K562 (cell line): ENCODE measurements around the gene C20orf141. TPM values are rescaled to one million over a fixed set of nuclear protein-coding genes. Genes with fewer than 3 reads are reported as not detected.

Source experiments
- ATAC-seq: fragments of 200-7000 bp; cut with Tn5 transposase; 3 replicates; pipeline ENCODE4 v1.9.1; 2020; ENCODE audit warnings: moderate library complexity
- BruUV-seq: library from RNA; stranded (reverse); fragments of 400-500 nt; replicated peaks from 2 replicates; lab custom pipeline; 2021; lab: Mats Ljungman, UMichigan
- CTCF ChIA-PET: fragments of 300-600 bp; formaldehyde crosslinking; extraction: SDS; loops from one replicate; lab custom pipeline; 2021; ENCODE audit warnings: low intra/inter-chr PET ratio; lab: Yijun Ruan, JAX
- POLR2A ChIA-PET: fragments of 300-600, 350-650 bp; sonication (Branson Sonifier 250); formaldehyde crosslinking; extraction: SDS; loops from one replicate; lab custom pipeline; 2021; ENCODE audit warnings: antibody characterized with exemption, inconsistent platforms; lab: Yijun Ruan, JAX
- DNase-seq, 4 experiments: peaks; one replicate each; pipeline versions ENCODE4 v3.0.0 to v3.0.0-alpha.2; 2011 to 2018; ENCODE audit warnings: low spot score in 3 of 4, mixed read lengths in 3 of 4; ENCODE audit errors: extremely low read depth in 1 of 4
- FAIRE-seq: peaks from 2 replicates; lab custom pipeline; 2011; peaks lifted over from hg19 to GRCh38; lab: Jason Lieb, UNC
- H2AFZ ChIP-seq: 2 replicates; pipeline ENCODE4 v1.6.0; 2011; ENCODE audit warnings: low read depth, low read length, control low read depth, inconsistent platforms
- H3K27ac ChIP-seq: fragments of 200-600 bp; 3 replicates; pipeline ENCODE4 v1.8.0; 2011; ENCODE audit warnings: low read depth, mild to moderate bottlenecking, control low read depth, inconsistent platforms, low read length, moderate library complexity, mixed read lengths; ENCODE audit errors: extremely low read depth
- H3K27me3 ChIP-seq, 2 experiments: fragments of 300-600 bp in 1 of 2; 2 replicates in 1 of 2; 3 replicates in 1 of 2; pipeline versions ENCODE4 v1.6.0 to v1.8.0; 2011; ENCODE audit warnings: inconsistent platforms in 2 of 2, low read length in 2 of 2, mild to moderate bottlenecking in 1 of 2, mixed read lengths in 1 of 2, moderate library complexity in 1 of 2; ENCODE audit not compliant: control insufficient read depth in 2 of 2, insufficient read depth in 2 of 2
- H3K36me3 ChIP-seq: fragments of 300-600 bp; 3 replicates; pipeline ENCODE4 v1.8.0; 2011; ENCODE audit warnings: mild to moderate bottlenecking, low read length, inconsistent platforms; ENCODE audit not compliant: control insufficient read depth, insufficient read depth
- H3K4me1 ChIP-seq, 2 experiments: fragments of 200-600 bp in 1 of 2; replicated peaks in 1 of 2; 2 replicates in 1 of 2; 3 replicates in 1 of 2; pipeline versions ENCODE4 v1.5.1 to v1.8.0; 2011; ENCODE audit warnings: inconsistent platforms in 2 of 2, low read length in 2 of 2, mild to moderate bottlenecking in 1 of 2, mixed read lengths in 1 of 2, moderate library complexity in 1 of 2; ENCODE audit not compliant: control insufficient read depth in 2 of 2, insufficient read depth in 2 of 2
- H3K4me2 ChIP-seq: 2 replicates; pipeline ENCODE4 v1.6.1; 2011; ENCODE audit warnings: low read length, control low read depth, inconsistent platforms, mixed read lengths; ENCODE audit not compliant: insufficient read depth
- H3K4me3 ChIP-seq: fragments of 200-600 bp; sonication (generic), shearing (Covaris generic); 2 replicates; pipeline ENCODE4 v1.5.1; 2016; ENCODE audit warnings: control low read depth, inconsistent platforms
- H3K79me2 ChIP-seq: fragments of 200-600 bp; 3 replicates; pipeline ENCODE4 v1.8.0; 2011; ENCODE audit warnings: low read length, inconsistent platforms; ENCODE audit not compliant: control insufficient read depth, insufficient read depth
- H3K9ac ChIP-seq, 2 experiments: 2 replicates each; pipeline versions ENCODE4 v1.6.0 to v1.6.1; 2011; ENCODE audit warnings: low read depth in 2 of 2, low read length in 2 of 2, control low read depth in 1 of 2, inconsistent platforms in 1 of 2, mild to moderate bottlenecking in 1 of 2, mixed read lengths in 1 of 2; ENCODE audit not compliant: insufficient read depth in 1 of 2
- H3K9me1 ChIP-seq: one replicate; pipeline ENCODE4 v1.6.0; 2011; ENCODE audit warnings: inconsistent platforms, mild to moderate bottlenecking, low read length, moderate library complexity; ENCODE audit not compliant: control insufficient read depth, insufficient read depth
- H3K9me3 ChIP-seq: replicated peaks from 2 replicates; pipeline ENCODE4 v1.5.1; 2011; ENCODE audit warnings: low read depth, low read length, inconsistent platforms; ENCODE audit not compliant: control insufficient read depth, insufficient read depth
- H4K20me1 ChIP-seq: replicated peaks from 2 replicates; pipeline ENCODE4 v1.6.1; 2011; ENCODE audit warnings: low read length, inconsistent platforms, mixed read lengths; ENCODE audit not compliant: control insufficient read depth, insufficient read depth
- BRD4 ChIP-seq: fragments of 200-600 bp; sonication (generic); IDR thresholded peaks from 2 replicates; pipeline ENCODE4 v1.6.1; 2017; ENCODE audit warnings: inconsistent platforms
- CHD2 ChIP-seq: IDR thresholded peaks from 2 replicates; pipeline ENCODE4 v1.6.1; 2011; ENCODE audit warnings: low read depth, low read length
- FOXK1 ChIP-seq: sonication (generic); formaldehyde crosslinking; IDR thresholded peaks from 2 replicates; pipeline ENCODE4 v1.8.0; 2022; ENCODE audit warnings: missing genetic modification reagents, mild to moderate bottlenecking, borderline replicate concordance
- HNRNPK ChIP-seq: fragments of 200-400 bp; formaldehyde crosslinking; IDR thresholded peaks from one replicate; pipeline ENCODE4 v1.6.1; 2018; ENCODE audit warnings: mild to moderate bottlenecking, low read depth, low read length; ENCODE audit not compliant: poor library complexity, severe bottlenecking
- MITF ChIP-seq: IDR thresholded peaks from 2 replicates; pipeline ENCODE4 v1.6.1; 2014; ENCODE audit warnings: antibody characterized with exemption
- NCOA2 ChIP-seq, 2 experiments: fragments of 450-650 bp; IDR thresholded peaks; 2 replicates each; pipeline ENCODE4 v1.6.1; 2018; ENCODE audit warnings: mild to moderate bottlenecking in 2 of 2, moderate library complexity in 1 of 2; ENCODE audit not compliant: partially characterized antibody in 2 of 2
- NFE2L1 ChIP-seq: fragments of 450-650 bp; IDR thresholded peaks from 2 replicates; pipeline ENCODE4 v1.6.1; 2016; ENCODE audit warnings: missing genetic modification characterization, low read depth, mild to moderate bottlenecking, missing compliant biosample characterization, moderate library complexity, borderline replicate concordance
- SMARCE1 ChIP-seq: fragments of 450-650 bp; IDR thresholded peaks from 2 replicates; pipeline ENCODE4 v1.7.1; 2016; ENCODE audit warnings: mild to moderate bottlenecking
- STAT5B ChIP-seq: fragments of 250-450 bp; sonication (Bioruptor Pico); IDR thresholded peaks from 2 replicates; pipeline ENCODE4 v1.8.0; 2021; ENCODE audit warnings: mild to moderate bottlenecking, inconsistent platforms
- TCF7L2 ChIP-seq: fragments of 150-350 bp; IDR thresholded peaks from 2 replicates; pipeline ENCODE4 v1.6.1; 2016; ENCODE audit warnings: low read depth, mild to moderate bottlenecking, low read length, moderate library complexity
- ZBTB8A ChIP-seq: fragments of 450-650 bp; IDR thresholded peaks from 2 replicates; pipeline ENCODE4 v1.6.1; 2018; ENCODE audit warnings: mild to moderate bottlenecking, moderate library complexity; ENCODE audit not compliant: partially characterized antibody
- ZNF282 ChIP-seq: sonication (generic); formaldehyde crosslinking; IDR thresholded peaks from 2 replicates; pipeline ENCODE4 v1.8.1; 2023; ENCODE audit warnings: missing genetic modification reagents
- ZZZ3 ChIP-seq: fragments of 450-650 bp; IDR thresholded peaks from 2 replicates; pipeline ENCODE4 v1.6.1; 2016; ENCODE audit warnings: antibody characterized with exemption, mild to moderate bottlenecking, moderate library complexity
- WGBS: fragments of 100-300 bp; shearing (Covaris generic); methylation state at CpG from one replicate; pipeline ENCODE4 v1.1.6; 2016; ENCODE audit warnings: low coverage, mixed read lengths; ENCODE audit not compliant: insufficient coverage; ENCODE audit errors: missing lambda C conversion rate; 5-methylcytosine and 5-hydroxymethylcytosine counted together
- in situ Hi-C: fragments of 300-500 bp; cut with MboI; formaldehyde crosslinking; loops from 4 replicates; pipeline ENCODE4 v1.15.0; 2018; ENCODE audit warnings: inconsistent platforms, mixed read lengths
- intact Hi-C: fragments of 100-400 bp; cut with micrococcal nuclease; formaldehyde crosslinking; loops from 2 replicates; pipeline ENCODE4 v1.14.2; 2022
- polyA plus RNA-seq, 8 experiments: library from polyadenylated mRNA; depleted of rRNA in 4 of 8; stranded (reverse) in 5 of 8; unstranded in 3 of 8; fragments of >200 nt; fragmentation: Nextera tagmentation in 2 of 8; fragmentation: Illumina TruSeq in 1 of 8; extraction: Ambion mirVana in 2 of 8; extraction: Trizol in 1 of 8; gene quantifications; 2 replicates each; pipeline versions ENCODE4 v1.2.1 to v1.2.3, GENCODE V29; 2011 to 2014; ENCODE audit warnings: inconsistent platforms in 1 of 8, missing spikeins in 1 of 8
- total RNA-seq, 7 experiments: library from RNA; depleted of rRNA in 6 of 7; stranded (reverse); fragments of >200 nt in 6 of 7; fragmentation: Illumina TruSeq in 2 of 7; extraction: Trizol in 2 of 7; gene quantifications; 2 replicates each; pipeline versions ENCODE4 v1.2.1 to v1.2.3, GENCODE V29; 2011 to 2021; ENCODE audit warnings: low replicate concordance in 1 of 7
- TF ChIP-seq, protein P1 (sequence below): fragments of 200-800 bp; sonication (Bioruptor generic); IDR thresholded peaks from 2 replicates; pipeline ENCODE4 v1.6.1; 2016; ENCODE audit warnings: missing genetic modification characterization, missing compliant biosample characterization

The C20orf141 gene
- total and polyA plus RNA-seq, 9 of the 15 experiments (the other 6 are each of a cell fraction or from before 2014, with no cell fraction given) = not detected

DNA sequence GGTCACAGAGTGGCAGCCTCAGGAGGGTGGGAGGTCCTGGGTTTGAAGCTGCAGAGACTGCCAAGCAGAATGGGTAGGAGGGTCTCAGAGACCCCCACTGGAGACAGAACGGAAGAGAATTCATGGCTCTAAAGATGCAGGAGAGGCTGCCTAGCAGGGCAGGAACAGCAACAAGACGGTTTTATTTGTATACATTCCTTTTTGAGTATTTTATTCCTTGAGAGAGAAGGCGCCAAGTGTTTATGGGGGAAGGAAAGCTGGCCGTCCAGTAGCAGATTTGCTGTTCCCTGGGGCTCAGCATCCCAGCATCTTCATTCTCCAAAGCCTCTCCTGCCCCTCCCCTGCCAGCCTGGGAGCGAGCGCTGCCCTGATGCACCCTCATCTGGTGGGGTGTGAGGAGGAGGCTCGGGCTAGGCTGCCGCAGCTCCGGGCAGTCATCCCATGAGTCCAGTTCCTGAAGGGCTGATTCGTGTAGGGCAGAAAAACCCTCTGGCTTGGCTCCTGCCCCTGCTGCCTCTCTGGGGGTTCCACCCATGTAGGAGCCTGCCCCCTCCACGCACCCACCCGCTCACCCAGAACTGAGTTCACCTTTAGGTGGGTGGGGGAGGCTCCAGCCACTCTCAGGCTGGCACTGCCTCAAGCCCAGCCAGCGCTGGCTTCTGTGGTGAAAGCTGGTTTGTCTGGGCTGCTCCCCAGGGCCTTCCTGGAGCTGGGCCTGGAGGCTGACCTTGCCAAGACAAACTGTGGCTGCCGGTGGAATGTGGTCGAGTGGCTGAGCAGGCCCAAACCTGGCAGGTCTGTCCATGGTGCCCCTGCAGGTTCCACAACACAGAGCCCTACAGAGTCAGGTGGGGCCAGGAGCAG is 46.8 kb upstream of the C20orf141 start (continued):
- no peak for TF ChIP-seq HNRNPK

DNA sequence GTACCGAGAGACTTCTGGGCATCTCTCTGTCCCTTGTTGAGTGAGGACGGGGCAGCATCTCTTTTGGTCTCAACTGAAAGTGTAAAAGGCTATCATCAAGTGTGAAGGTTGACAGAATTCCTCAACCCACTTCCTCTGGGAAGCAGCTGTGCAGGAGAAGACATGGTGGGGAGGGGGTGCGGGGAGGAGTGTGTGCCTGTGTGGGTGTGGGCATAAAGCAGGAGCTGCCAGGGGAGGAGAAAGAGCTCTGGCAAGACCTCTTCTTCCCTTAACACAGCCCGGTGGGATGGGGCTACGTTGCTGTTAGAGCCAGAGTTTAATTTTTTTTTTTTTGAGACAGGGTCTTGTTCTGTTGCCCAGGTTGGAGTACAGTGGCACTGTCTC is 46.2 kb upstream of the C20orf141 start:
- no peak overlapping the region for H2AFZ ChIP-seq
- no peak overlapping the region for H3K4me2 ChIP-seq
- H3K36me3 ChIP-seq = no peaks in the 10 kb centered on the region
- no peaks in the 10 kb centered on the region; a peak in 1 of 5 replicates for H3K4me1 ChIP-seq
- CTCF ChIA-PET = no interaction called here
- no peaks in the 10 kb centered on the region for H3K9me1 ChIP-seq
- FAIRE-seq (no peak), ATAC-seq (no peak), DNase-seq (no peak)
- WGBS = 0% methylated on average over 5 of the region's 5 CpGs
- in situ Hi-C loops = no loop called here
- H3K9me3 ChIP-seq = no peaks in the 10 kb centered on the region
- intact Hi-C loops = no loop called here
- peaks cover 9 to 32% of the 10 kb centered on the region in 2 experiments; a peak in 4 of 5 replicates for H3K27me3 ChIP-seq
- no peaks in the 10 kb centered on the region for H4K20me1 ChIP-seq
- H3K79me2 ChIP-seq = no peaks in the 10 kb centered on the region
- no TSS peak for BruUV-seq
- POLR2A ChIA-PET = no interaction called here
- H3K4me3 ChIP-seq = no peak overlapping the region
- H3K9ac ChIP-seq = no peak overlapping the region
- no peak overlapping the region for H3K27ac ChIP-seq
- TF ChIP-seq ZZZ3 = no peak
- TF ChIP-seq, protein P1, sequence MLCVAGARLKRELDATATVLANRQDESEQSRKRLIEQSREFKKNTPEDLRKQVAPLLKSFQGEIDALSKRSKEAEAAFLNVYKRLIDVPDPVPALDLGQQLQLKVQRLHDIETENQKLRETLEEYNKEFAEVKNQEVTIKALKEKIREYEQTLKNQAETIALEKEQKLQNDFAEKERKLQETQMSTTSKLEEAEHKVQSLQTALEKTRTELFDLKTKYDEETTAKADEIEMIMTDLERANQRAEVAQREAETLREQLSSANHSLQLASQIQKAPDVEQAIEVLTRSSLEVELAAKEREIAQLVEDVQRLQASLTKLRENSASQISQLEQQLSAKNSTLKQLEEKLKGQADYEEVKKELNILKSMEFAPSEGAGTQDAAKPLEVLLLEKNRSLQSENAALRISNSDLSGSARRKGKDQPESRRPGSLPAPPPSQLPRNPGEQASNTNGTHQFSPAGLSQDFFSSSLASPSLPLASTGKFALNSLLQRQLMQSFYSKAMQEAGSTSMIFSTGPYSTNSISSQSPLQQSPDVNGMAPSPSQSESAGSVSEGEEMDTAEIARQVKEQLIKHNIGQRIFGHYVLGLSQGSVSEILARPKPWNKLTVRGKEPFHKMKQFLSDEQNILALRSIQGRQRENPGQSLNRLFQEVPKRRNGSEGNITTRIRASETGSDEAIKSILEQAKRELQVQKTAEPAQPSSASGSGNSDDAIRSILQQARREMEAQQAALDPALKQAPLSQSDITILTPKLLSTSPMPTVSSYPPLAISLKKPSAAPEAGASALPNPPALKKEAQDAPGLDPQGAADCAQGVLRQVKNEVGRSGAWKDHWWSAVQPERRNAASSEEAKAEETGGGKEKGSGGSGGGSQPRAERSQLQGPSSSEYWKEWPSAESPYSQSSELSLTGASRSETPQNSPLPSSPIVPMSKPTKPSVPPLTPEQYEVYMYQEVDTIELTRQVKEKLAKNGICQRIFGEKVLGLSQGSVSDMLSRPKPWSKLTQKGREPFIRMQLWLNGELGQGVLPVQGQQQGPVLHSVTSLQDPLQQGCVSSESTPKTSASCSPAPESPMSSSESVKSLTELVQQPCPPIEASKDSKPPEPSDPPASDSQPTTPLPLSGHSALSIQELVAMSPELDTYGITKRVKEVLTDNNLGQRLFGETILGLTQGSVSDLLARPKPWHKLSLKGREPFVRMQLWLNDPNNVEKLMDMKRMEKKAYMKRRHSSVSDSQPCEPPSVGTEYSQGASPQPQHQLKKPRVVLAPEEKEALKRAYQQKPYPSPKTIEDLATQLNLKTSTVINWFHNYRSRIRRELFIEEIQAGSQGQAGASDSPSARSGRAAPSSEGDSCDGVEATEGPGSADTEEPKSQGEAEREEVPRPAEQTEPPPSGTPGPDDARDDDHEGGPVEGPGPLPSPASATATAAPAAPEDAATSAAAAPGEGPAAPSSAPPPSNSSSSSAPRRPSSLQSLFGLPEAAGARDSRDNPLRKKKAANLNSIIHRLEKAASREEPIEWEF (CRISPR knock-in tag) = no peak
- no peak for TF ChIP-seq SMARCE1
- no peak for TF ChIP-seq CHD2
- TF ChIP-seq BRD4 = no peak
- TF ChIP-seq TCF7L2 = no peak
- TF ChIP-seq NCOA2 (IDR thresholded peaks at IDR 0.05; ENCODE audit: partially characterized antibody in 2 of 2) = no peak
- TF ChIP-seq NFE2L1 = no peak
- TF ChIP-seq FOXK1 (CRISPR knock-in tag) = no peak
- TF ChIP-seq MITF = no peak
- TF ChIP-seq STAT5B (CRISPR knock-in tag) = no peak
- no peak for TF ChIP-seq ZBTB8A
- no peak for TF ChIP-seq ZNF282 (CRISPR knock-in tag)
